GM18498 (cell line): ENCODE measurements around the gene CNTNAP5.

Experiments
- ATAC-seq: cut with Tn5 transposase; IDR thresholded peaks from one replicate; pipeline ENCODE4 v1.9.1; 2021; ENCODE audit warnings: mild to moderate bottlenecking, moderate library complexity; ENCODE audit not compliant: unreplicated experiment

CNTNAP5 gene

DNA sequence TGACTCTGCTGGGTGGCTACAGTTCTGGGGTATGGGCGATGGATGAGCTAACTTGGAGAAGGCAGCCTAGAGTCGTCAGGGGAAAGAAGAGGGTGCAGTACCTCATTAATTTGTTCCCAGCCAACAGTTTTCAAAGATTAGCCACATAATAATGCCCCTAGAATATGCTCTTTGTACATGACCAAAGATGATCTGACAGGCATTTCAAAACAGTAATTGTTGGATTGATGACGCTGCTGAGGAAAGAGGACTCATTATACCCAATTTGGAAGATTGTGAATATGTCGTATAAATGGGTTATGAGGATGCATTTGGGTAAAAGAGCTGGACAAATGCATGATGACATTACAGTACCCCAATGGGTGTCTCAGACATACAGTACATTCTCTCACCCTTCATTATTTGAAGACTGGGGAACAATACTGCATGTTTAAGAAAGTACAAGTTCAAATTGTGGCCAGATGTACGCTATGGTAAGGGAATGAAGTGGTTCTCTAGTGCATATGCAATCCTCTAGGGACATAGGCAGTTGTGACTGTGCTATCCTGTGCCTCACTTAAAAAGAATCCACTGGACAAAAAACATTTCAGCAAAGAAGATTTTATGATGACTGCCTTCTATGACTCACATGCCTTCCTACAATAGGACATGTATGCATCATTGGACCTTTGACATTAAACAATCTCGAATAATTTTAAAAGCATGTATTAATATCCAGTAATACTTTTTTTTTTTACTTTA lies 233.2 kb downstream of the CNTNAP5 start:
- ATAC-seq = no peak

- no peak for ATAC-seq
Observed at GRCh38 chr2:124261456-124261855, 236.4 kb downstream of the CNTNAP5 start.

- ATAC-seq = no peak
Observed at GRCh38 chr2:124264551-124265091, 239.5 kb downstream of the CNTNAP5 start.

DNA sequence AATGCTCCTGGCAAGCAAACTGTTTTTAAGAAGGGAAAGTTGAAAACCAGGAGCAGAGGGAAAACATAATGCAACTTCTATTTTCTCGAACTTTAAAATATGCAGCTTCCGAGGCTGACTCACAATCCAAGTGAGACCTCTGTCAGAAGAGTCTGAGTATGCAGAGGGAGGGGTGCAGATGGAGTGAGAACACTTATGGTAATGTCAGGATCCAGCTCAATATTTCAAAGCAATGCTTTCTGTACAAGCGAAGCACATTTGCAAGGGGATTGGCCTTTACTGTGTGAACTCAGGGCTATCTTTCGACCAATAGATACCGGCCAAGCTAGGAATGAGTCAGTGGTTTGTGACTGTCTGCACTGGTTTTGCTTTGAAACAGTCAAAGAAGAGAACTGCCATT lies 242.7 kb downstream of the CNTNAP5 start:
- ATAC-seq = no peak

- no peak for ATAC-seq
Observed at GRCh38 chr2:124269348-124269747, 244.3 kb downstream of the CNTNAP5 start.

- ATAC-seq = no peak
Observed at GRCh38 chr2:124272261-124272841, 247.3 kb downstream of the CNTNAP5 start.

DNA sequence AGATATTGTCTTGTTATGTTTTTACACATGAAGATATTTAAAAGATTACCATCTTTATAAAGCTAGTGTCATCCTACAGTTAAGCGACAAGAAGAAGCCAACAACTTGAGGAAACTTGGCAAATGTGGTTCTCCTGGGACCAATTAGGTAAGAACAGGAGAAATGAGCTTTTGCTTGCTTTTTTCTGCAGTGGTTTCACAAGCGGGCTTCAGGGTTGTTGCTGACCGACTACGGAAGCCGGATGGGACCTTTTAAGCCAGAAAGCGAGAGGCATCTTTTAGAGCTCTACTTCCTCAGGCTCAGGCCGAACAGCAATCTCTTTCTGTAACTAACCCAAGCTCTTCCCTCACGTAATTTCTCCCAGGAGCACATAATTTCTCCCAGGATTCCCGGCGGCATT lies 256.5 kb downstream of the CNTNAP5 start:
- ATAC-seq = no peak

DNA sequence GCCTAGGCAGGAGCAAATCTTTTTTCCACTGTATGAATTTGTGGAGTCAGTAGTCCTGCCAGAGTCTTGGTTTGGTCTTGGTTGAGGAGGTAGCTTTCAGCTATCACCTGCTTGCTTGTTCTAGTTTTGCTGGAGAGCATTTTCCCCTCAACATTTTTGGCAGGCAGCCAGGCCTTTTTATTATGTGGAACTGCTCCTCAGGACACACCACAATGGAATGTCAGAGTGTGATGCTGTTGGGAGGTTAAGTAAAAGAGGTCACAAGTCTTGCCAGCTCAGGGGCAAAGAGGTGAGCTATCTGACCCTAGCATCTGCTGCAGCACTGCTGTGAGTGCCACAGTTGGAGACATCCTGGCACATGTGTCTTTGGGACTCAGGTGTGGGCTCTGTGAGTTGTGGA lies 258.0 kb downstream of the CNTNAP5 start:
- ATAC-seq = no peak

DNA sequence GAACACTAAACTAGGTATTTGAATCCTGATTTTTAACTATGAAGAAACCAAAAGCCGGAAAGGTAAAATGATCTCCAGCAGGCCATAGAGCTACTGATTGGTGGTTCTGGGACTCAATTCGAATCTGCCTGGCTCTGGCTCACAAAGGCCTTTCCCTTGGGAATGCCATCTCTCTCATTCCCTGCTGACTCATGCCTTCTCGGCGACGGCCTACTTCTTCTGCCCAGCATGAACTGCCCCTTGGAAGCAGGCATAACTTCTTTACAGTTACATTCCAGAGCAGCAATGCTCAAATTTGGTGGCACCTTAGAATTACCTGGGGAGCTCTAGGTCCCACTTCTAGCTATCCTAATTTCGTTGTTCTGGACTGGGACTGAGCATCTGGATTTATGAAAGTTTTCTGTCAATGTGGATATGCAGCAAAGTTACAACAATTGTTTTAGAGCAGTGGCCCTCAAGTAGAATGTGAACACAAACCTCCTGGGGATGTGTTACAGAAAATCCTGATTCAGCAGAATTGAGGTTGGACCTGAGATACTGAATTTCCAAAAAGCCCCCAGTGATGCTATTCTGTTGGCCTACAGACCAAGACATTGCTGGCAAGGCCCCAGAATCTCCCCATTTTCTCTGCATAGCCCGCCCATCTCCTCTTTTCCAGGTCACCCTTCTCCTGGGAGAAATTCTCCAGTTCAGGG lies 261.1 kb downstream of the CNTNAP5 start:
- ATAC-seq = no peak

DNA sequence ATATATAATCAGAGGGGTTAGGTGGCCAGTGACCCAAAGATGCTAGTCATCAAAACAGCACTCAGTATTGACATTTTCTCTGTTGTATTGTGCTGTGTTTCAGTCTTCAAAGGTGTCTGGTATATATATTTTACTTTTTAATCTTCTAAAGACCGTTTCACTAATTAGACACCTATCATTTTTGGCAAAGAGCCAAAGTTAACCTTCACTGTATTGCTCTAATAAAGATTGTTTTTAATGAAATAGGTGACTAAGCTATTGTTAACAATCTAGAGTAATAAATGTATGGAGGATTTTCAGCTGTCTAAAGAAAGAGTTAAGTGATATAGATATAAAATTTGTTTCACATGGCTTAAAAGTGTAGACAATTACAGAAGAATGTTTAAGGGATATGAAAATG lies 264.0 kb downstream of the CNTNAP5 start:
- ATAC-seq = no peak

GRCh38 chr2:124289615-124290014 lies 264.5 kb downstream of the CNTNAP5 start:
- ATAC-seq = no peak

DNA sequence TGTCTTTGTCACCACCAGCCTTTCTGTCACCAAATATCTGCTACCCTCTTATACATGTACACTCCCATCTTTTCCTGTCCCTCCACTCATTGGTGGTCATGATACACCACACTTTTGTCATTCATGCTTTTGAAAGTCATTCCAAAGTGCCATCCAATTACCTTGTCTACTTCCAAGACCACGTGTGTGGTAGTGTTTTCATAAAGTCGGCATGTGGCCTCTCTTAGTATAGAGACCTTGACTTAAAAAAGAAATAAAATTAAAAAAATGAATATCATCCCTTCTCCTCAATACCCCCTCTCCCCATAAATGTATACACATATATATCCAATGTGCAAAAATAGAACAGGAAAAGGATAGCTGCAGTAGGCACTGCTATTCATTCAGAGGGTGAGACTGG lies 271.4 kb downstream of the CNTNAP5 start:
- ATAC-seq = no peak

GRCh38 chr2:124301915-124302314 lies 276.8 kb downstream of the CNTNAP5 start:
- ATAC-seq = no peak

DNA sequence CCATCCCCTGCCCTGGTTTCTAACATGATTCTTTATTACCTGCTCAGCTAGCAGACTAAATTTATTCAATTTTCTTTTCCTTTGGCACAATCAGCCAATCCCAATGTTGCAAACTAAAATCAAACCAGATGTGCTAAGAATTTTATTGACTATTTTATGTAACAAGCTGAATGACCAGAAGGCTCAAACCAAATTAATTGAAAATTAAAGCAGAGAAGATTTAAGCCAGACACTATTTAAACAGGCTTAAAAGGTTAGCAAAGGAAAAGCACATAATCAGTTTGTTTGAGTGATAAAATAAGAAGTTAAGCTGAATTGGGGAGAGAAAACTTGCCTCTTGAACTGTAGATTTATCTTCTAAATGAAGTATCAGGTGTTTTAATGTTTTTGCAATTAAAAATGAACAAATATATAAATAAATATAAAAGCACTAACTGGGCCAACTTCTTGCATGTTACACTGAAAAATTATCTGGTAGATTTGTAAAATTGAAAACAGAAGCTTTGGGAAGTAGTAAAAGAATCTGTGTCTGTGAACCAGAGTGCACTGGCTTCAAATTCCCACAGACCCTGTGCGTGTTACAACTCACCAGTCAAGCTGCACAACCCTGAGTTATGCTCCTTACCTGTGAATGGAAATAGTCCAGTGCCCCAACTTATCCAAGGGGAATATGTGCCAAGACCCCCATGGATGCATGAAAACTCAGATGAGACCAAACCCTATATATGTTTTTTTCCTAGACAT lies 283.4 kb downstream of the CNTNAP5 start:
- no peak for ATAC-seq

DNA sequence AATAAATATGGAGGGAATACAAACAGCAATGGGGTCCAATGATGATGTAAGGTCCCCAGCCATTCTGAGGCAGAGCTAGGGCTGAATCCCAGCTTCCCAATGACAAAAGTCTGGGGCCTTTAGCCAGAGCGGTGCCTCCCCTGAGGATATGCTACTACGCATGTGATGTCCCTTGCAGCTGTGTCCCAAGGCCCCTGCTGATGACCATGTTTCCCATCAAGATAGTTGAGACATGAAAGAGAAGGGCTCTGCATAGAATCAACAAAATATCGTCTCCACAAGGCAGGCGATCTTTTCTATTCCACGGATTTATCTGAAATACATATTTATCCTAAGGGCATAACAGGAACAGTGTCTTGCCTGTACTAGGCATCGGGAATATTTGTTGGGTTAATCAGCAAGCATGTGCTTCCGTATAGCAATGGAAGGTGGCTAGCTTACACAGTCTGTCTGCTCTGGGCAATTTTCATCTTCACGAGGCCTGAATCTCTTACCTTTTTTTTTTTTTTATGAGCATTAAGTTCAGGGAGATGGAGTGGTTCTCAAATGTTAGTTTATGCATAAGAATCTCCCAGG lies 284.6 kb downstream of the CNTNAP5 start:
- ATAC-seq = no peak

GRCh38 chr2:124310671-124311070 lies 285.6 kb downstream of the CNTNAP5 start:
- no peak for ATAC-seq

DNA sequence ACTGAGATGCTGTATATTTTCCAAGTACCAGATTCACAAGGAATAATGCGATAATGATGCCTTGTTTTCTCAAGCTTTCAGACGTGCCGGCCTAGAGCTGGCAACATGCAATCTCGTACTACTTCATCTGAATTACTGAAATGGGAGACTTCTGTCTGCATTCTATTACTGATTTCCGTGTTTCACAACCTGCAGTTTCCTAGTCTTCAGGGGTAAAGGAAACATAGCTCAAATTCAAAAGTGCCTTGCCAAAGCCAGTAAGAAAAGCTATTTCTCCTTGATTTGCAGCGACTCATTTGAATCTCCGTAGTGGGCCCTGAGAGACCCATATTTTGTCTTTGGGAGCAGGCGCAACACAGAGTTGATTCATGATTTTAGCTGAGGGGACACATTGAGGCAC lies 289.0 kb downstream of the CNTNAP5 start:
- ATAC-seq = no peak

- no peak for ATAC-seq
Observed at GRCh38 chr2:124315221-124315880, 290.3 kb downstream of the CNTNAP5 start.

DNA sequence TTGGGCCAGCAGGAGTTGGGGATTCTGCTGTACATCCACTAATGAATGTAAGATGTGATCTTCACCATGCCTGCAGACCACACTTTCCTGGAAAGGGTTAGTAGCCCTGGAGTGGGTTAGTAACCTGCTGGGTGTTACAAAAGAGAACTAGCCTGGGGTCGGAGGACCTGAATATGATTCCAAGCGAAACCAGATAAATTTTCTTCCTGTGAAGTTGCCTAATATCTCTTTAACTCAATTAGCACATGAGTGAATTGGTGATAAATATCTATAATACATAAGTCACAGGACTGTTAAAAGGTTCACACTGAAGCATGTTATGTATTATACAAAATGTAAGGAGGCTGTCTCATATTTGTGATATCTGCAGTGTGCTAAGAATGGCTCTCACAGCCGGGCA lies 291.0 kb downstream of the CNTNAP5 start:
- no peak for ATAC-seq

DNA sequence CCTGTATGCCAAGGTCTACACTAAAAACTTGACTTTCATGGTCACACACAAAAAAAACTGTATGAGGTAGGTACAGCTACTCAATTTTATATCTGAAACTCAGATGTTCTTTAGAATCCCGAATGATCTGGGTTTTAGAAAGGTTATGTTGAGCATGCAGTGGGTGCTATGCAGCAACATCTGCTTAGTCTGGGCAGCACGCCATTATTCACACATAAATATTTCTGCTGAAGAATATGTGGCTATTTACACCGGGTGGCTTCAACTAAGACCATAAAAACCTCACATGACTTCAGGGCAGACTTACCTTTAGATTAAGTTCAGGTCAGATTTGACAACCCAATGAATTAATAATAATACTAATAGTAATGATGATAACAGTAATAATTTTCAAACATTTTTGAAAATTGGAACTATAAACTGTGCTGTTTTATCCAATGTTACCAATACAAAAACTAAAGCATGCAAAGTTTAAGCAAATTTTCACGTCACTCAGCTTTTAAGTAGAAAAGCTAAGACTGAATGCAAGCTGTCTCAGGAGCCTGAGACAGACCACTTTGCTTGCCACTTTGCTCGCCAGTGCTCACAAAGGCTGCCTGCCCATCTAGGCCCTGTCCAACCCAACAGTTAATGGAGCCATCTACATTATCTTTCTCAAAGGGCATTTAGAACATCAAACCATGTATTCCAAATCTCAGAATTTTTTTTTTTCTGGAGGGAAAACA lies 292.0 kb downstream of the CNTNAP5 start:
- no peak for ATAC-seq
